Thyroid gland (tissue), 4 donors: ENCODE data around the gene CCDC90B.

ENCODE experiments used
- CTCF ChIP-seq, 6 experiments: fragments of 200-600 bp in 3 of 6; fragments of 450-650 bp in 3 of 6; sonication (generic) in 3 of 6; IDR thresholded peaks; one replicate each; pipeline ENCODE4 v1.5.1; 2016 to 2019; ENCODE audit warnings: antibody characterized with exemption in 6 of 6, mild to moderate bottlenecking in 2 of 6, inconsistent platforms in 1 of 6, moderate library complexity in 1 of 6
- POLR2A ChIP-seq, 2 donors: fragments of 450-650 bp; IDR thresholded peaks; one replicate each; pipeline ENCODE4 v1.6.1; 2017; ENCODE audit warnings: antibody characterized with exemption in 2 of 2, mild to moderate bottlenecking in 2 of 2, moderate library complexity in 1 of 2

- TF ChIP-seq POLR2A (IDR thresholded peaks at IDR 0.05) (no peak), CTCF (IDR thresholded peaks at IDR 0.05) (peak; percentile 54 to 83 (median 76))
Measured at GRCh38 chr11:83292709-83293456, 6.7 kb upstream of the CCDC90B start.
